ENCODE data around the gene PRKN.

PRKN gene

DNA sequence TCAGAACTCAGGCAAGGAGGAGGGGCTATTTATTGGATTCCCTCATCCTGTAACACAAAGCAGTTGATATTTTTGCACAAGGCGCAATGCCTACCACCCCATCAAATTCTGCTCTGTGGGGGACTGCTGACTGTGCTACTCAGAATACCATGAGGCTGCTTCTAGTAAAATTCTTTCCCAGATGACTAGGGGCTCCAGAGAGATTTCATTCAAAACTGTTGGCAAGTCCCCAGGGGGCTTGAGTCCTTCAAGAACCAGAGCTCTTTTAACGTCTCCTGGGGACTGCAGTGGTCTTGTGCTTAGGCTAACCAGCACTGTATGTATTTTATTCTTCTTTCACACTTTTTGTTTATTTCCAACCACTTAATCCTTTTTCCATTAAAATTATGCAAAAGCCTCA, 1087.8 kb downstream of the PRKN start:
- no peak for DNase-seq (ENCODE audit: low read depth in 1 of 2, low spot score in 1 of 2)

DNA sequence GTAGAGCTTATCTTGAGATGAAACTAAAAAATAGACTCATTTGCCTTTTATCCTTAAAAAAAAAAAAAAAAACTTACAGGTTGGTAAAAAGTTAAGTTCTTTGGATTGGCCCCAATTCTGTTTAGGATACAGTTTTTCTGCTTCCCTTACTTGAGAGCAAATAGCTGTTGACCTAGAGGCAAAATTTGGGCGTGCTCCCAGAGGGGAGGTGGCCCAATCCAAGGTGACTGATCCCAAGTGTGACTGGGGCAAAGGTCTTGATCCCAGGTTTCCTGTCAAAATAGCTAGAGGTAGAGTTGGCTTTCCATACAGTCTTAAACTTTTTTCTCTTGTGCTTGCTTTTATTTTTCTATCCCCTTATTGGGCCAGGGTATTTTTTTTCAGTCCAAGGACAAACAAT, 1089.9 kb downstream of the PRKN start:
- no peak for DNase-seq (ENCODE audit: low read depth in 1 of 2, low spot score in 1 of 2)

DNA sequence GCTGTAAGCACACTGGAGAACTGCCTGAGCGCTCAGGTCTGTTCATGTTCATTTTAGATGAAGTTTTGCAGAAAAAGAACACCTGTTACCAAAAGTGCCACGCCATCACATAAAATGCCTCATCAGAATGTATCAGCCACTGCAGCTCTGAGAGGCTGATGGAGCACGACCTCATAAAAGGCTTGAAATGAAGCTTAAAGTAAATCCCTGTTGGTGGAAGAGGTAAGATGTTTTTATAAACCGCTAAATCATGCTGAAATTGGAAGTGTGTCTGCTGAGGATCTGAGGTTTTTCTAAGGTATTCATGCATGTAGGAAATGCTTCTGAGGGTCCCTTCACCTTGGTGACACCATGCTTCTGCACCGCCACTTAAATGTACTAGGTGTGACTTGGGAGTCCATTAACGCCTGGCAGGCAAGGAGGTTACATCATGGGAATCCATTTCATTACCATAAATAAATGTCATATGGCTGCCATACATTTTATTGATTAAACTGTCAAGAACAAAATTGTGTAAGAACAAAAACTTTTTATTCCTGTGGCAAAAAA, 1090.6 kb downstream of the PRKN start:
- DNase-seq (ENCODE audit: low read depth in 1 of 2, low spot score in 1 of 2) = no peak

- DNase-seq (ENCODE audit: low read depth in 1 of 2, low spot score in 1 of 2) = no peak
These were observed 1091.6 kb downstream of the PRKN start for GRCh38 chr6:161635975-161636374.

- no peak for DNase-seq (ENCODE audit: low read depth in 1 of 2, low spot score in 1 of 2)
These were observed 1092.7 kb downstream of the PRKN start for GRCh38 chr6:161634916-161635315.

DNA sequence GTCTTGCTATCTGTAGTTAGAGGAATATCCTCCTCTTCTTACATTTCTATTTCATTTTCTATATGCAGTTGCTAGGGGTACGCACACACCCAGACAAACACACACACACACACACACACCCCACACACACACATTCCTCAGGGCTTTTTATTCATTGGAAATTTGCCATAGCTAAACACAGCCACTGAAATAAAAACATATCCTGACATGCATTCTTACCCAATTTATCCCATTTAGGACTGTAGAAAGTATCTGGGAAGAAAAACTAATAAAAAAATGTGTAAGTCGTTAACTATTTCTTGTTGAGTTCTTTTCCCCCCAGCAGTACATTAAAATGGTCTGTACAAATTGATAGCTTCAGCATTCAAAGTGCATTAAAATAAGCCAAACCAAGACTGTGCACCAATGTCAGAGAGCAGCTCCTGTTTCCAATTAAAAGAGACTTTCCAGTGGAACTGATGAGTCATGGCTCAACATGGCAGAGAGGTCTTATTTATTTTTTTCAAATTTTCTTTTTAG, 1095.8 kb downstream of the PRKN start:
- no peak for DNase-seq (ENCODE audit: low read depth in 1 of 2, low spot score in 1 of 2)

DNA sequence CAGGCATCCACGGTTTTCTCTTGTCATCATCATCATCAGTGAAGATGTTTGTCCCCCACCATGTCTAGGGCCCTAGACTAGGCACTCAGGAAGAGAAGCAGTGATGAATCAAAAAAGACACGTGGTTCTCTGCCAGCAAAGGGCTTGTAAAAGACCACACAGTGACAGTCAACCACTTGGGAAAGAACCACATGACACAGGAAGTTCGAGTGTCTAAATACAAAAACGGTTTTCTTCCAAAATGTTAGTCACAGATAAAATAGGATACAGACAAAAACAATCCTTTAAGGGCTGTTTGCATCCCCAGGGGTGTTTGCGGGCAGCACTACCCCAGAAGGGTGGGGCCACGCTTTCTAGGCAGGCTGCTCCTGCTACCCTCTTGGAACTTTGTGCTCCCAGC, 1096.9 kb downstream of the PRKN start:
- DNase-seq (ENCODE audit: low read depth in 1 of 2, low spot score in 1 of 2) = no peak

- no peak for DNase-seq (ENCODE audit: low read depth in 1 of 2, low spot score in 1 of 2)
These were observed 1101.4 kb downstream of the PRKN start for GRCh38 chr6:161626132-161626676.

DNA sequence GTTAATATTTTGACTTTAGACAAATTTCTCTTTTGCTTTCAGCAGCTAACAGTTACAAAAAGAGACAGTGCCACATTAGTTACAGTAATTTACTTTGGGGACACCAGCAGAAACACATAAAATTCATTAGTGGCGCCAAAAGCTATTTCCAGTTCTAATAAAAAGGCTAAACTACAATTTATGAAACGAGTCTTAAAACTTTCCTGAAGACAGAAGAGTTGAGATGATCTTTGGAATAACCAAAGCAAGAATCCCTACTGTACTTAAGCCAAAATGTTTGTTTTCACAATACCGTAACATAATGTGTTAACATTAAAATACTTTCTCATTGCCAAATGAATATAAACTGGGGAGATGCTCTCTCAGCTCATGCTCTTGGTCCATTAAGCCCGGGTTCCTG, 1103.5 kb downstream of the PRKN start:
- no peak for DNase-seq (ENCODE audit: low read depth in 1 of 2, low spot score in 1 of 2)

GRCh38 chr6:161622779-161623178, 1104.8 kb downstream of the PRKN start:
- DNase-seq (ENCODE audit: low read depth in 1 of 2, low spot score in 1 of 2) = no peak

- no peak for DNase-seq (ENCODE audit: low read depth in 1 of 2, low spot score in 1 of 2)
These were observed 1108.6 kb downstream of the PRKN start for GRCh38 chr6:161618831-161619454.

GRCh38 chr6:161613711-161614110, 1113.9 kb downstream of the PRKN start:
- no peak for DNase-seq (ENCODE audit: low read depth in 1 of 2, low spot score in 1 of 2)

GRCh38 chr6:161608771-161609170, 1118.8 kb downstream of the PRKN start:
- no peak for DNase-seq (ENCODE audit: low read depth in 1 of 2, low spot score in 1 of 2)

- no peak for DNase-seq (ENCODE audit: low read depth in 1 of 2, low spot score in 1 of 2)
These were observed 1119.8 kb downstream of the PRKN start for GRCh38 chr6:161607696-161608297.

DNA sequence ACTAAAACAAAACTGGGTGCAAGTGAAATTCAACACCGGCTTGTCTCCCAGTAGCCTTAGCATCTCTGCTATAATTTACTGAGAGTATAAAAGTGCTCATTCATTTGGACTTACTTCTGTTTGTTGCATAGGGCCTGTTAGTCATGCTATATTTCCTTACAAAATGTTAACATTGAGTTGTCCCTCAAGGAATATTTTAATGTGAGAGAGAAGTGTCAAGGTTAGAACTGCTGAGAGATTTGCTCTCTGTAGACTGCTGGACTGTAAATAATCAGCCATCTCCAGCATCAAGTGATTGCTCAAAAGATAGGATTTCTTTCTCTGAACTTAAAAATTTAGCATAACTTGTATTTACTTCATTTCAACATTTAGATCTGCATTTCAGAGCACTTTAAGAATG, 1125.2 kb downstream of the PRKN start:
- DNase-seq (ENCODE audit: low read depth in 1 of 2, low spot score in 1 of 2) = no peak

- no peak for DNase-seq (ENCODE audit: low read depth in 1 of 2, low spot score in 1 of 2)
These were observed 1128.7 kb downstream of the PRKN start for GRCh38 chr6:161598896-161599295.

GRCh38 chr6:161596807-161597520, 1130.6 kb downstream of the PRKN start:
- DNase-seq (ENCODE audit: low read depth in 1 of 2, low spot score in 1 of 2) = no peak

DNA sequence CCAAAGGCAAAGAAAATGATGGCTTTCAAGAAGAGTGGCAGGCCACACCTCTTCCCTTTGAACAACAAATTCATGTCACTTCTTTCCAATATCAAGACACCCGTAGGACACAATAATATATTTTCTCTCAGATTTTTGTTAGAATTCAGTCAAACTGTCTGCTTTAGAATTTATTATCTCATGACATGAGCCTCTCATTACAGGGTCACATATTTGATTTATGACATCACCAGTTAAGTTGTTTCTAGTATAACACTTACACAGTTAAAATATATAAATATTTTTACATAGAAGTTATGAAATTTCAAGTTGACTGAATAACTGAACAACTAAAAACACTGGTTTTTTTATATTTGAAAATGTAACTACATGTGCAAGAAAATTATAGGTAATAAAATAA, 1133.2 kb downstream of the PRKN start:
- no peak for DNase-seq (ENCODE audit: low read depth in 1 of 2, low spot score in 1 of 2)

DNA sequence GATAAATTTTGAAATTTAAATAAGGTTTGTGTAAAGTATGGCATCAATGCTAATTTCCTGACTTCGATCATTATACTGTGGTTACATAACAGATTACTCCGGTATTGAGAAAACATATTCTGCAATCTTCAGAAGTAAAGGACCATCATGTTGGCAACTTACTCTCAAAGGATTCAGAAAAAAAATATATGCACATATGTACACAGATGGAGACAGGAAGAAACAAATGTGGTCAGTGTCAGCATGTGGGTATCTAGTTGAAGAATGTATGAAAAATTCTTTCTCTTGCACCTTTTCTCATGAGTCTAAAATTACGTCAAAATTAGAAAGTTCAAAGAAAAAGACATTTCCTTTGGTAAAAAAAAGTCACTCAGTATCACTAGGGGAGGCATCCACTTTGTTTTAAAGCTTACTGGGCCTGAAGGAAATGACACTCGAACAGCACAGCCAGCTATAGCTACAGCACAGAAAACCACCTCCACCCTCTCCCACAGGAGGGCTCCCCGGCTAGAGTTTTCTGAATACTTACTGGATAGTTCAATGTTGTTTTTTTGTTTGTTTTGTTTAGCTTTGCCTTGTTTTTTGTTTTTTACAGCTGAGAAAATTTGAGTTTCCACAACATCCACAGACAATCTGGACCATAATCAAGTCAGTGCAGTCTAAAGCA, 1136.5 kb downstream of the PRKN start:
- DNase-seq (ENCODE audit: low read depth in 1 of 2, low spot score in 1 of 2) = no peak

- DNase-seq (ENCODE audit: low read depth in 1 of 2, low spot score in 1 of 2) = no peak
These were observed 1140.7 kb downstream of the PRKN start for GRCh38 chr6:161586887-161587286.

- DNase-seq (ENCODE audit: low read depth in 1 of 2, low spot score in 1 of 2) = no peak
These were observed 1142.8 kb downstream of the PRKN start for GRCh38 chr6:161584621-161585340.

All from activated T-helper 1 cell treated with anti-CD3 and anti-CD28 coated beads, Interleukin-2, amount 50 U/mL, for 16 hours (primary cell).